GM18907 (cell line): Measurements from ENCODE around the gene FKBP4.

Experiments used
- ATAC-seq: cut with Tn5 transposase; IDR thresholded peaks from one replicate; pipeline ENCODE4 v1.9.1; 2021; ENCODE audit warnings: mild to moderate bottlenecking, moderate library complexity; ENCODE audit not compliant: unreplicated experiment

The FKBP4 gene

GRCh38 chr12:2776129-2776806 is 18.5 kb upstream of the FKBP4 start:
- no peak for ATAC-seq

GRCh38 chr12:2779281-2779680 is 15.5 kb upstream of the FKBP4 start:
- ATAC-seq: no peak

- peak; percentile 43 for ATAC-seq
Measured at GRCh38 chr12:2783936-2784600, 10.7 kb upstream of the FKBP4 start.

- ATAC-seq: no peak
Measured at GRCh38 chr12:2785017-2785416, 9.8 kb upstream of the FKBP4 start.

- no peak for ATAC-seq
Measured at GRCh38 chr12:2791089-2791488, 3.7 kb upstream of the FKBP4 start.

GRCh38 chr12:2792671-2793500 is 1.9 kb upstream of the FKBP4 start:
- no peak for ATAC-seq

- ATAC-seq: no peak
Measured at GRCh38 chr12:2793561-2793960, 1.2 kb upstream of the FKBP4 start.

GRCh38 chr12:2794191-2794735 is 507 bp upstream of the FKBP4 start:
- ATAC-seq: peak; percentile 2

GRCh38 chr12:2795291-2796186 is 769 bp downstream of the FKBP4 start:
- ATAC-seq: peak; percentile 66

- ATAC-seq: no peak
Measured at GRCh38 chr12:2796187-2796666, 1.5 kb downstream of the FKBP4 start.

- ATAC-seq: no peak
Measured at GRCh38 chr12:2797721-2798418, 3.1 kb downstream of the FKBP4 start.

- ATAC-seq: no peak
Measured at GRCh38 chr12:2800046-2800570, 5.3 kb downstream of the FKBP4 start.

GRCh38 chr12:2801044-2801783 is 6.4 kb downstream of the FKBP4 start:
- no peak for ATAC-seq

- no peak for ATAC-seq
Measured at GRCh38 chr12:2803635-2804392, 9.0 kb downstream of the FKBP4 start.

GRCh38 chr12:2804393-2805142 is 9.8 kb downstream of the FKBP4 start:
- ATAC-seq: no peak

GRCh38 chr12:2805143-2805520 is 10.4 kb downstream of the FKBP4 start:
- no peak for ATAC-seq

- no peak for ATAC-seq
Measured at GRCh38 chr12:2806700-2807099, 11.9 kb downstream of the FKBP4 start.
